ENCODE measurements around the gene KCNK16. TPM values are rescaled to one million over a fixed set of nuclear protein-coding genes. Genes with fewer than 3 reads are reported as not detected.

Gene KCNK16
- total RNA-seq, 4 donors from 2014 or later = not detected

GRCh38 chr6:39338397-39338796, 15.9 kb upstream of the KCNK16 start:
- Histone ChIP-seq H3K36me3 (no peaks in the 10 kb centered on the region), H3K9me3 (no peaks in the 10 kb centered on the region), H3K4me3 (no peak overlapping the region), H3K27ac (no peak overlapping the region), H3K4me1 (peaks cover 0 to 6% (median 0%) of the 10 kb centered on the region in 4 donors), H3K27me3 (no peaks in the 10 kb centered on the region)
- DNase-seq = no peak
- TF ChIP-seq CTCF (IDR thresholded peaks at IDR 0.05) = no peak
- no peak for TF ChIP-seq EP300 (IDR thresholded peaks at IDR 0.05; ENCODE audit: low read depth)
- no peak for TF ChIP-seq POLR2AphosphoS5 (IDR thresholded peaks at IDR 0.05)
- no peak for TF ChIP-seq POLR2A (IDR thresholded peaks at IDR 0.05)
- in situ Hi-C loops (cut with MboI; ENCODE audit: low pct_ligation_motif_present in 1 of 4, low pct_unique_long_range_greater_than_20kb in 1 of 4, low sequenced_read_pairs in 3 of 4) = loop anchor here in 1 of 4 donors (25.0 kb wide), 1 partner anchor 1499 kb away; no protein-coding TSS in a partner anchor
- intact Hi-C loops (cut with DNase I; ENCODE audit: low total_unique reads) = no loop called here
- WGBS, 2 donors (ENCODE audit: low coverage in 1 of 2) = 40 to 64% methylated on average over 1 to 5 of the region's 5 CpGs

GRCh38 chr6:39335780-39336545, 13.5 kb upstream of the KCNK16 start:
- WGBS, 2 donors (ENCODE audit: low coverage in 1 of 2) = 35% methylated on average over 5 of the region's 5 CpGs; no CpG with 5 or more reads in 1 of the 2 donors
- Histone ChIP-seq H3K4me3 (no peak overlapping the region), H3K27ac (no peak overlapping the region), H3K27me3 (no peaks in the 10 kb centered on the region), H3K36me3 (no peaks in the 10 kb centered on the region), H3K4me1 (no peaks in the 10 kb centered on the region), H3K9me3 (no peaks in the 10 kb centered on the region)
- TF ChIP-seq POLR2AphosphoS5 (IDR thresholded peaks at IDR 0.05) (no peak), POLR2A (IDR thresholded peaks at IDR 0.05) (no peak), EP300 (IDR thresholded peaks at IDR 0.05; ENCODE audit: low read depth) (no peak), CTCF (IDR thresholded peaks at IDR 0.05) (no peak)
- intact Hi-C loops (cut with DNase I; ENCODE audit: low total_unique reads) (no loop called here), in situ Hi-C loops (cut with MboI; ENCODE audit: low pct_ligation_motif_present in 1 of 4, low pct_unique_long_range_greater_than_20kb in 1 of 4, low sequenced_read_pairs in 3 of 4) (loop anchor here in 1 of 4 donors (25.0 kb wide), 1 partner anchor 1501 kb away; no protein-coding TSS in a partner anchor)
- peak; percentile 36 for DNase-seq

GRCh38 chr6:39333644-39334438, 11.3 kb upstream of the KCNK16 start:
- intact Hi-C loops (cut with DNase I; ENCODE audit: low total_unique reads) (no loop called here), in situ Hi-C loops (cut with MboI; ENCODE audit: low pct_ligation_motif_present in 1 of 4, low pct_unique_long_range_greater_than_20kb in 1 of 4, low sequenced_read_pairs in 3 of 4) (loop anchor here in 1 of 4 donors (25.0 kb wide), 1 partner anchor 1503 kb away; no protein-coding TSS in a partner anchor)
- H3K4me1 ChIP-seq = no peaks in the 10 kb centered on the region
- TF ChIP-seq POLR2AphosphoS5 (IDR thresholded peaks at IDR 0.05) (no peak), CTCF (IDR thresholded peaks at IDR 0.05) (no peak), EP300 (IDR thresholded peaks at IDR 0.05; ENCODE audit: low read depth) (no peak), POLR2A (IDR thresholded peaks at IDR 0.05) (no peak)
- no peaks in the 10 kb centered on the region for H3K9me3 ChIP-seq
- H3K36me3 ChIP-seq = no peaks in the 10 kb centered on the region
- no peak overlapping the region for H3K27ac ChIP-seq
- 80 to 86% methylated on average over 2 to 7 of the region's 7 CpGs for WGBS, 2 donors (ENCODE audit: low coverage in 1 of 2)
- DNase-seq = no peak
- no peaks in the 10 kb centered on the region for H3K27me3 ChIP-seq
- H3K4me3 ChIP-seq = no peak overlapping the region

- Histone ChIP-seq H3K27ac (no peak overlapping the region), H3K9me3 (no peaks in the 10 kb centered on the region), H3K4me1 (no peaks in the 10 kb centered on the region), H3K4me3 (no peak overlapping the region), H3K27me3 (peaks cover 4% of the 10 kb centered on the region), H3K36me3 (no peaks in the 10 kb centered on the region)
- in situ Hi-C loops (cut with MboI; ENCODE audit: low pct_ligation_motif_present in 1 of 4, low pct_unique_long_range_greater_than_20kb in 1 of 4, low sequenced_read_pairs in 3 of 4) = loop anchor here in 1 of 4 donors (25.0 kb wide), 1 partner anchor 1507 kb away; no protein-coding TSS in a partner anchor
- TF ChIP-seq POLR2AphosphoS5 (IDR thresholded peaks at IDR 0.05) = no peak
- TF ChIP-seq EP300 (IDR thresholded peaks at IDR 0.05; ENCODE audit: low read depth) = no peak
- intact Hi-C loops (cut with DNase I; ENCODE audit: low total_unique reads) = no loop called here
- WGBS, 2 donors (ENCODE audit: low coverage in 1 of 2) = 38 to 58% methylated on average over 2 to 3 of the region's 3 CpGs
- DNase-seq = no peak
Observed at GRCh38 chr6:39330476-39330875, 8.0 kb upstream of the KCNK16 start.
